Testis (tissue), 2 donors: ENCODE measurements around the gene THEMIS.

ENCODE experiments used
- POLR2A ChIP-seq: fragments of 450-650 bp; IDR thresholded peaks from one replicate; pipeline ENCODE4 v1.6.1; 2017; ENCODE audit warnings: antibody characterized with exemption, mild to moderate bottlenecking, moderate library complexity
- TF ChIP-seq, protein P1 (sequence below), 3 experiments: fragments of 450-650 bp in 2 of 3; fragments of 200-600 bp in 1 of 3; sonication (generic) in 1 of 3; IDR thresholded peaks; one replicate each; pipeline ENCODE4 v1.5.1; 2016 to 2019; ENCODE audit warnings: antibody characterized with exemption in 3 of 3, mild to moderate bottlenecking in 2 of 3, moderate library complexity in 1 of 3

- TF ChIP-seq POLR2A, result no peak
- TF ChIP-seq, protein P1, sequence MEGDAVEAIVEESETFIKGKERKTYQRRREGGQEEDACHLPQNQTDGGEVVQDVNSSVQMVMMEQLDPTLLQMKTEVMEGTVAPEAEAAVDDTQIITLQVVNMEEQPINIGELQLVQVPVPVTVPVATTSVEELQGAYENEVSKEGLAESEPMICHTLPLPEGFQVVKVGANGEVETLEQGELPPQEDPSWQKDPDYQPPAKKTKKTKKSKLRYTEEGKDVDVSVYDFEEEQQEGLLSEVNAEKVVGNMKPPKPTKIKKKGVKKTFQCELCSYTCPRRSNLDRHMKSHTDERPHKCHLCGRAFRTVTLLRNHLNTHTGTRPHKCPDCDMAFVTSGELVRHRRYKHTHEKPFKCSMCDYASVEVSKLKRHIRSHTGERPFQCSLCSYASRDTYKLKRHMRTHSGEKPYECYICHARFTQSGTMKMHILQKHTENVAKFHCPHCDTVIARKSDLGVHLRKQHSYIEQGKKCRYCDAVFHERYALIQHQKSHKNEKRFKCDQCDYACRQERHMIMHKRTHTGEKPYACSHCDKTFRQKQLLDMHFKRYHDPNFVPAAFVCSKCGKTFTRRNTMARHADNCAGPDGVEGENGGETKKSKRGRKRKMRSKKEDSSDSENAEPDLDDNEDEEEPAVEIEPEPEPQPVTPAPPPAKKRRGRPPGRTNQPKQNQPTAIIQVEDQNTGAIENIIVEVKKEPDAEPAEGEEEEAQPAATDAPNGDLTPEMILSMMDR (IDR thresholded peaks at IDR 0.05), result no peak
These were observed 125.5 kb downstream of the THEMIS start for GRCh38 chr6:127775371-127775770.
